Spleen (tissue), 11 donors: Measurements from ENCODE around the gene DOCK10. TPM values are rescaled to one million over a fixed set of nuclear protein-coding genes. Genes with fewer than 3 reads are reported as not detected.

Source experiments
- DNase-seq: peaks from one replicate; pipeline ENCODE4 v3.0.0-alpha.2; 2020
- H3K27ac ChIP-seq, 8 donors: fragments of 200-600 bp; sonication (generic) in 7 of 8; 1 replicate in 4 of 8; 2 replicates in 4 of 8; pipeline versions ENCODE4 v1.5.0 to v1.8.0; 2016 to 2021; ENCODE audit warnings: inconsistent platforms in 4 of 8, mild to moderate bottlenecking in 4 of 8, moderate library complexity in 1 of 8
- H3K27me3 ChIP-seq, 7 donors: fragments of 200-600 bp; sonication (generic) in 6 of 7; replicated peaks in 1 of 7; 1 replicate in 4 of 7; 2 replicates in 3 of 7; pipeline versions ENCODE4 v1.5.0 to v1.8.0; 2016 to 2021; ENCODE audit warnings: inconsistent platforms in 3 of 7, mild to moderate bottlenecking in 1 of 7
- H3K36me3 ChIP-seq, 6 donors: fragments of 200-600 bp; sonication (generic) in 5 of 6; 1 replicate in 4 of 6; 2 replicates in 2 of 6; pipeline versions ENCODE4 v1.5.0 to v1.8.0; 2016 to 2021; ENCODE audit warnings: inconsistent platforms in 2 of 6
- H3K4me1 ChIP-seq, 6 donors: fragments of 200-600 bp; sonication (generic) in 5 of 6; 1 replicate in 3 of 6; 2 replicates in 3 of 6; pipeline versions ENCODE4 v1.5.0 to v1.8.0; 2016 to 2021; ENCODE audit warnings: inconsistent platforms in 3 of 6
- H3K4me3 ChIP-seq, 8 donors: fragments of 200-600 bp; sonication (generic) in 7 of 8; 1 replicate in 4 of 8; 2 replicates in 4 of 8; pipeline versions ENCODE4 v1.5.0 to v1.8.0; 2016 to 2021; ENCODE audit warnings: inconsistent platforms in 4 of 8, mild to moderate bottlenecking in 4 of 8, moderate library complexity in 2 of 8
- H3K9me3 ChIP-seq, 8 donors: fragments of 200-600 bp; sonication (generic) in 7 of 8; 1 replicate in 4 of 8; 2 replicates in 4 of 8; pipeline versions ENCODE4 v1.5.0 to v1.8.0; 2016 to 2021; ENCODE audit warnings: inconsistent platforms in 4 of 8
- CTCF ChIP-seq, 11 experiments: fragments of 200-600 bp in 7 of 11; fragments of 450-650 bp in 4 of 11; sonication (generic) in 4 of 11; IDR thresholded peaks in 8 of 11; conservative IDR thresholded peaks in 3 of 11; 1 replicate in 7 of 11; 2 replicates in 4 of 11; pipeline versions ENCODE4 v1.4.0 to v1.8.0; 2016 to 2021; ENCODE audit warnings: antibody characterized with exemption in 11 of 11, inconsistent platforms in 4 of 11, mild to moderate bottlenecking in 1 of 11
- POLR2A ChIP-seq, 3 donors: fragments of 450-650 bp; IDR thresholded peaks; one replicate each; pipeline ENCODE4 v1.5.1; 2017; ENCODE audit warnings: antibody characterized with exemption in 3 of 3, mild to moderate bottlenecking in 1 of 3
- POLR2AphosphoS5 ChIP-seq, 3 donors: sonication (generic); formaldehyde crosslinking; IDR thresholded peaks; one replicate each; pipeline ENCODE4 v1.5.1; 2017; ENCODE audit warnings: antibody characterized with exemption in 3 of 3
- WGBS, 5 donors: extraction: QIAGEN DNeasy Blood & Tissue Kit in 3 of 5; methylation state at CpG; one replicate each; pipeline versions ENCODE4 v1.1.5 to v1.1.7; 2013 to 2018; 5-methylcytosine and 5-hydroxymethylcytosine counted together
- intact Hi-C: fragments of 100-400 bp; cut with DNase I; formaldehyde crosslinking; loops from one replicate; pipeline ENCODE4 v1.15.0; 2023; ENCODE audit warnings: low total_unique reads
- polyA plus RNA-seq, 3 donors: library from polyadenylated mRNA; stranded (reverse); fragments of 200-250 nt; gene quantifications; one replicate each; pipeline ENCODE4 v1.2.1, GENCODE V29; 2013
- total RNA-seq, 7 donors: library from RNA; depleted of rRNA in 3 of 7; stranded (reverse); fragments of >200 nt in 3 of 7; fragmentation: NEBNext Ultra II Directional in 4 of 7; extraction: Animal tissue kit (Norgen Biotek cat#: 25700) in 4 of 7; gene quantifications; one replicate each; pipeline versions ENCODE4 v1.1.0 to v1.2.1, GENCODE V29; 2016 to 2021
- donor health status: healthy with polysubstance abuse.
- donor health status: DM: no; HTN: no; CAD: no; lungs with moderate emphysema.
- donor health status: DM: no; HTN: no; CAD: no.
- donor health status: Bipolar disorder and iron deficiency.
- donor health status: healthy.
- donor health status: DM: no; HTN: no; CAD: no.
- donor health status: DM: yes; HTN: yes; CAD: no.

Gene DOCK10
- total and polyA plus RNA-seq, 10 donors: 12.5 to 203 (median 158) TPM

- intact Hi-C loops: no loop called here
- DNase-seq: no peak
- Histone ChIP-seq H3K36me3 (no peaks in the 10 kb centered on the region), H3K27ac (peak overlapping the region; percentile 57 to 89 (median 85)), H3K4me1 (peaks cover 0 to 58% (median 45%) of the 10 kb centered on the region in 6 donors), H3K27me3 (peaks cover 0 to 5% (median 0%) of the 10 kb centered on the region in 7 donors), H3K9me3 (no peaks in the 10 kb centered on the region), H3K4me3 (peak overlapping the region; percentile 87 to 100 (median 94))
- TF ChIP-seq CTCF (IDR thresholded peaks at IDR 0.05 in 8 of 11, conservative IDR thresholded peaks at IDR 0.05 in 3 of 11): no peak
- TF ChIP-seq POLR2AphosphoS5 (IDR thresholded peaks at IDR 0.05): no peak
- WGBS, 5 donors: 16 to 63% (median 26%) methylated on average over 4 to 13 of the region's 13 CpGs
These were observed 516 bp upstream of the DOCK10 start for GRCh38 chr2:225042800-225043167.

DNA sequence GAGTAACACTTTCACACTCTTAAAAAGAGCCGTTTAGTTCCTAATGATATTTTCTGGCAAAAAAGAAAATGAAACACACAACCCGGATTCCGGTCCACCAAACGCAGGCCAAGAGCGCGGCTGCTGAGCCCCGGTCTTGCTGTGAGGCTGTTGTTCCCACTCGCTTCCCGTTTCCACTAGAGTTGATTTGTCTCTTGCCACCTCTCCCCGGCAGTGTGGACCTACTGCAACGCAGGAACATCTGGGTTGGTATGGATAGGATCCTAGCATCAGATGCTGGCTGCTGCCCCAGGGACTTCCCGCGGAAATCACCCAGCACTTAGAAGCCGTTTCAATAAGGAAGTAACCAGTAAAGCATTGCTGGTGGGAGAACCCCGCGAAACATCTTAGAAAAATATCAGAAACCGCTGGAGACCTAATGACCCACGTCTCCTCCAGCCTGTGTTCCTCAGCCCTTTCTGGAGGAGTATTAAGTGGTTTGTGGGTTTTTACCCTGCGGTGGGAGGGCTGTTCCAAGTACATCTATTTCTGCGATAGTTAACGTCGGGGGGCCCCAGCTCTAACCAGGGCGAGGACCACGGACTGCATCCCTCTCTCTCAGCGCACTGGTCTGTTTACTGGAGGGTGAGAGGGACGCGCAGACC is 939 bp downstream of the DOCK10 start:
- TF ChIP-seq POLR2AphosphoS5 (IDR thresholded peaks at IDR 0.05): peak in 2 of 3 donors; percentile 52 to 64
- TF ChIP-seq CTCF (IDR thresholded peaks at IDR 0.05 in 8 of 11, conservative IDR thresholded peaks at IDR 0.05 in 3 of 11): no peak
- Histone ChIP-seq H3K36me3 (no peaks in the 10 kb centered on the region), H3K27ac (peak overlapping the region; percentile 57 to 89 (median 85)), H3K27me3 (peaks cover 0 to 5% (median 0%) of the 10 kb centered on the region in 7 donors), H3K4me3 (peak overlapping the region; percentile 87 to 100 (median 94)), H3K9me3 (no peaks in the 10 kb centered on the region), H3K4me1 (peaks cover 0 to 70% (median 54%) of the 10 kb centered on the region in 6 donors)
- intact Hi-C loops: no loop called here
- 0 to 2% (median 0%) methylated on average over 27 of the region's 27 CpGs for WGBS, 5 donors
- DNase-seq: peak; percentile 86

- Histone ChIP-seq H3K27me3 (peaks cover 0 to 5% (median 0%) of the 10 kb centered on the region in 7 donors), H3K4me1 (peaks cover 0 to 70% (median 54%) of the 10 kb centered on the region in 6 donors), H3K9me3 (no peaks in the 10 kb centered on the region), H3K27ac (peak overlapping the region; percentile 57 to 89 (median 85)), H3K4me3 (peak overlapping the region; percentile 87 to 100 (median 94)), H3K36me3 (no peaks in the 10 kb centered on the region)
- TF ChIP-seq POLR2A (IDR thresholded peaks at IDR 0.05) (no peak), CTCF (IDR thresholded peaks at IDR 0.05 in 8 of 11, conservative IDR thresholded peaks at IDR 0.05 in 3 of 11) (no peak), POLR2AphosphoS5 (IDR thresholded peaks at IDR 0.05) (no peak)
- DNase-seq: peak; percentile 75
- WGBS, 5 donors: 1 to 4% (median 3%) methylated on average over 9 of the region's 9 CpGs
- intact Hi-C loops: no loop called here
These were observed 1.4 kb downstream of the DOCK10 start for GRCh38 chr2:225040856-225041206.

DNA sequence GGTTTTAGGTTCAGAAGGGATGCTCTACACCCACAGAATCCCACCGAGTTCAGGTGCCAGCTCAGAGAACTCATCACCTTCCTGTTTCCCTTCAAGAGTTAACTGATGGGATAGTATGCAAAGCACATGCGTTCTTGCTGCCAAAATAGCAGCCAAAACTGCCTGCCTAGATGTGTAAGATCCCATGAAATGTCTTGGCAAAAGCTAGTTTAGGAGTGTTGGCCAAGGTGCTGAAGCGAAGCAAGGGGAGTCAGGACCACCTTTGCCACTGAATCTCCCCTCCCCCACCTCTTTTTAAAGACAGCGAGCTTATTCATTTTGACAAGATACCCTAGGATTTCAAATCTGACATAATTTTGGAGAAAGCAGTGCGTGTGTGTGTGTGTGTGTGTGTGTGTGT is 2.1 kb downstream of the DOCK10 start:
- no peak for DNase-seq
- 67 to 78% (median 71%) methylated on average over 5 of the region's 5 CpGs for WGBS, 5 donors
- Histone ChIP-seq H3K9me3 (no peaks in the 10 kb centered on the region), H3K27me3 (peaks cover 0 to 5% (median 0%) of the 10 kb centered on the region in 7 donors), H3K4me1 (peaks cover 0 to 70% (median 54%) of the 10 kb centered on the region in 6 donors), H3K4me3 (peak overlapping the region in 3 of 8 donors; percentile 87 to 100 (median 96)), H3K36me3 (no peaks in the 10 kb centered on the region), H3K27ac (peak overlapping the region in 2 of 8 donors; percentile 82 to 89)
- no peak for TF ChIP-seq CTCF (IDR thresholded peaks at IDR 0.05 in 8 of 11, conservative IDR thresholded peaks at IDR 0.05 in 3 of 11)
- no peak for TF ChIP-seq POLR2A (IDR thresholded peaks at IDR 0.05)
- no peak for TF ChIP-seq POLR2AphosphoS5 (IDR thresholded peaks at IDR 0.05)
- intact Hi-C loops: no loop called here
